Measurements from ENCODE around the gene ATP2C2. TPM values are rescaled to one million over a fixed set of nuclear protein-coding genes. Genes with fewer than 3 reads are reported as not detected.

The ATP2C2 gene
- total RNA-seq, 1 experiment from 2014 or later, result 4.0 TPM

- no peak overlapping the region for H2AFZ ChIP-seq (ENCODE audit: low read length)
- H4K5ac ChIP-seq (ENCODE audit: insufficient read length, low read depth, low read length), result no peak overlapping the region
- H3K27ac ChIP-seq (ENCODE audit: insufficient read length, low read depth, low read length), result no peak overlapping the region
- no peak overlapping the region for H4K8ac ChIP-seq (replicated peaks; ENCODE audit: insufficient read length, low read depth, low read length)
- H4K91ac ChIP-seq (ENCODE audit: insufficient read length, low read depth, low read length), result no peak overlapping the region
- no peak overlapping the region for H3K9ac ChIP-seq (ENCODE audit: extremely low read depth, insufficient read length, low read length)
- H3K23ac ChIP-seq (ENCODE audit: insufficient read length, low read depth, low read length), result no peak overlapping the region
- no peak overlapping the region for H3K56ac ChIP-seq (ENCODE audit: insufficient read length, low read depth, low read length)
- no peaks in the 10 kb centered on the region for H3K79me1 ChIP-seq (ENCODE audit: insufficient read depth, low read depth, low read length, poor library complexity, severe bottlenecking)
- H3T11ph ChIP-seq (ENCODE audit: low read length), result no peak overlapping the region
- WGBS (ENCODE audit: extremely low coverage, insufficient read length, low lambda C conversion rate), result no CpG with 5 or more reads among the region's 8 CpGs
- DNase-seq, result no peak
- no peaks in the 10 kb centered on the region; the same call in 1 of the 2 replicates for H3K4me1 ChIP-seq (ENCODE audit: insufficient read depth, low read length)
- H3K14ac ChIP-seq (ENCODE audit: insufficient read depth, low read length), result no peak overlapping the region
- H3K4me2 ChIP-seq (ENCODE audit: insufficient read depth, insufficient read length, low read length), result no peak overlapping the region
- no peaks in the 10 kb centered on the region for H3K36me3 Mint-ChIP-seq (ENCODE audit: insufficient read depth in 1 of 3, low read depth in 3 of 3)
- peaks cover 4% of the 10 kb centered on the region for H3K27me3 Mint-ChIP-seq (ENCODE audit: low read depth)
- H3K23me2 ChIP-seq (ENCODE audit: insufficient read length, low read depth, low read length, poor library complexity, severe bottlenecking), result peaks cover 4% of the 10 kb centered on the region
- H3K4me3 Mint-ChIP-seq, result no peak overlapping the region
- no peak overlapping the region for H3K27ac Mint-ChIP-seq
- no peak overlapping the region for H2BK120ac ChIP-seq (ENCODE audit: low read depth, low read length, poor library complexity, severe bottlenecking)
- H2BK15ac ChIP-seq (ENCODE audit: low read depth, low read length), result no peak overlapping the region
- no peaks in the 10 kb centered on the region for H4K20me1 ChIP-seq (ENCODE audit: control insufficient read depth, insufficient read depth, insufficient read length)
- no peaks in the 10 kb centered on the region for H3K79me2 ChIP-seq (ENCODE audit: insufficient read depth, low read length)
- TF ChIP-seq CTCF (conservative IDR thresholded peaks at IDR 0.05), result no peak
- no peak overlapping the region for H2BK5ac ChIP-seq (ENCODE audit: insufficient read length, low read length)
- H3K18ac ChIP-seq (ENCODE audit: insufficient read length, low read depth, low read length), result no peak overlapping the region
- H2BK12ac ChIP-seq (ENCODE audit: insufficient read length, low read depth, low read length), result no peak overlapping the region
- H3K27me3 ChIP-seq (ENCODE audit: insufficient read depth, low read length), result no peaks in the 10 kb centered on the region
- no peak overlapping the region for H3K4ac ChIP-seq (ENCODE audit: low read depth, low read length)
- H2BK20ac ChIP-seq (ENCODE audit: low read depth, low read length, poor library complexity, severe bottlenecking), result no peak overlapping the region
- H3K9me3 ChIP-seq (ENCODE audit: control insufficient read depth, low read depth, low read length), result no peaks in the 10 kb centered on the region
- no peak overlapping the region for H2AK5ac ChIP-seq (ENCODE audit: insufficient read length, low read length)
- peaks cover 34 to 43% of the 10 kb centered on the region in 2 experiments for H3K4me1 Mint-ChIP-seq
- no peaks in the 10 kb centered on the region; a peak in 1 of 5 replicates for H3K9me3 Mint-ChIP-seq
Measured at GRCh38 chr16:84508502-84508901, 140.2 kb downstream of the ATP2C2 start.

Measured in H9 (cell line).